Measurements from ENCODE around the gene ANKS1A. TPM values are rescaled to one million over a fixed set of nuclear protein-coding genes. Genes with fewer than 3 reads are reported as not detected.

Gene ANKS1A
- total and polyA plus RNA-seq, 12 donors = 7.1 to 36.3 (median 29.9) TPM

DNA sequence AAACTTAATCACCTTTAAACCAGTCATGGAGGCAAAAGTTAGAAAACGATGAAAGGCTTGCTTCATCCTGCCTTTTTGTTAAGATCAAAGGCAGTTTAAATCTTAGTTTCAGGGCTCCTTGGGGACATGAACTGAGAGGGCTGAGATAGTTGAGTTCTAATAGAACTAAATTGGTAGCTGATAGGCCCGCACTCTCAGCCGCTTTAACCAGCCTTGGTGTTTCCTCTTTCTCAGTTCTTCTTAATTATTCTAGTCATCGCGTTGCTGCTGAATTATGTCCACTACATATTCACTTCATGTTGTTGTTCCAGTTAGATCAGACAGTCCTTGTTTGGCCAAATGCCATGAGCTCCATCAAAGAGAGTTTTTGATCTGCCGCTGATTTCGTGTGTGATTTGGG, 72.5 kb downstream of the ANKS1A start:
- H3K4me3 ChIP-seq = no peak overlapping the region
- WGBS, 2 donors = 74 to 81% methylated on average over 7 of the region's 7 CpGs
- H3K27ac ChIP-seq = peak overlapping the region in 9 of 10 donors; percentile 24 to 73 (median 71)
- no peaks in the 10 kb centered on the region for H3K27me3 ChIP-seq
- H3K9me3 ChIP-seq = peaks cover 0 to 6% (median 0%) of the 10 kb centered on the region in 11 donors
- intact Hi-C loops (cut with DNase I) = loop anchor here in 3 of 10 donors (5.0 to 10.0 kb wide), 2 partner anchors 54 to 67 kb away; no protein-coding TSS in a partner anchor
- ATAC-seq (peak in 1 of 8 donors; percentile 4), DNase-seq (no peak)
- TF ChIP-seq, protein P1, sequence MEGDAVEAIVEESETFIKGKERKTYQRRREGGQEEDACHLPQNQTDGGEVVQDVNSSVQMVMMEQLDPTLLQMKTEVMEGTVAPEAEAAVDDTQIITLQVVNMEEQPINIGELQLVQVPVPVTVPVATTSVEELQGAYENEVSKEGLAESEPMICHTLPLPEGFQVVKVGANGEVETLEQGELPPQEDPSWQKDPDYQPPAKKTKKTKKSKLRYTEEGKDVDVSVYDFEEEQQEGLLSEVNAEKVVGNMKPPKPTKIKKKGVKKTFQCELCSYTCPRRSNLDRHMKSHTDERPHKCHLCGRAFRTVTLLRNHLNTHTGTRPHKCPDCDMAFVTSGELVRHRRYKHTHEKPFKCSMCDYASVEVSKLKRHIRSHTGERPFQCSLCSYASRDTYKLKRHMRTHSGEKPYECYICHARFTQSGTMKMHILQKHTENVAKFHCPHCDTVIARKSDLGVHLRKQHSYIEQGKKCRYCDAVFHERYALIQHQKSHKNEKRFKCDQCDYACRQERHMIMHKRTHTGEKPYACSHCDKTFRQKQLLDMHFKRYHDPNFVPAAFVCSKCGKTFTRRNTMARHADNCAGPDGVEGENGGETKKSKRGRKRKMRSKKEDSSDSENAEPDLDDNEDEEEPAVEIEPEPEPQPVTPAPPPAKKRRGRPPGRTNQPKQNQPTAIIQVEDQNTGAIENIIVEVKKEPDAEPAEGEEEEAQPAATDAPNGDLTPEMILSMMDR (IDR thresholded peaks at IDR 0.05) = no peak
- H3K36me3 ChIP-seq = no peaks in the 10 kb centered on the region
- peaks cover 3 to 92% (median 66%) of the 10 kb centered on the region in 9 donors for H3K4me1 ChIP-seq

GRCh38 chr6:34964564-34964963, 75.5 kb downstream of the ANKS1A start:
- TF ChIP-seq, protein P1 (IDR thresholded peaks at IDR 0.05) = no peak
- H3K4me3 ChIP-seq = no peak overlapping the region
- peaks cover 0 to 68% (median 36%) of the 10 kb centered on the region in 9 donors for H3K4me1 ChIP-seq
- H3K9me3 ChIP-seq = peaks cover 0 to 6% (median 0%) of the 10 kb centered on the region in 11 donors
- peaks cover 0 to 10% (median 0%) of the 10 kb centered on the region in 9 donors for H3K36me3 ChIP-seq
- no peaks in the 10 kb centered on the region for H3K27me3 ChIP-seq
- peak overlapping the region in 9 of 10 donors; percentile 9 to 73 (median 48) for H3K27ac ChIP-seq
- DNase-seq (peak in 1 of 2 donors; percentile 61), ATAC-seq (peak in 7 of 8 donors; percentile 49 to 68 (median 62))
- intact Hi-C loops (cut with DNase I) = loop anchor here in 4 of 10 donors (2.0 to 10.0 kb wide), 3 partner anchors 30 to 70 kb away; no protein-coding TSS in a partner anchor
- WGBS, 2 donors = 33 to 48% methylated on average over 3 of the region's 3 CpGs

GRCh38 chr6:34967461-34967860, 78.4 kb downstream of the ANKS1A start:
- peaks cover 0 to 6% (median 0%) of the 10 kb centered on the region in 11 donors for H3K9me3 ChIP-seq
- H3K27me3 ChIP-seq = no peaks in the 10 kb centered on the region
- ATAC-seq = no peak
- peaks cover 0 to 39% (median 24%) of the 10 kb centered on the region in 9 donors for H3K4me1 ChIP-seq
- H3K27ac ChIP-seq = no peak overlapping the region
- DNase-seq = no peak
- H3K4me3 ChIP-seq = no peak overlapping the region
- TF ChIP-seq, protein P1 (IDR thresholded peaks at IDR 0.05) = no peak
- H3K36me3 ChIP-seq = peaks cover 0 to 39% (median 13%) of the 10 kb centered on the region in 9 donors
- WGBS, 2 donors = 84 to 85% methylated on average over 3 of the region's 3 CpGs
- intact Hi-C loops (cut with DNase I) = loop anchor here in 3 of 10 donors (5.0 to 10.0 kb wide), 2 partner anchors 73 to 80 kb away; partner anchors contain the start of genes ANKS1A (in 1 of the 3) and TAF11 (in 1 of the 3)

- WGBS, 2 donors = 96 to 97% methylated on average over 7 of the region's 7 CpGs
- intact Hi-C loops (cut with DNase I) = loop anchor here in 5 of 10 donors (5.0 to 10.0 kb wide), 3 partner anchors 75 to 775 kb away; partner anchors contain the start of genes ANKS1A (in 1 of the 5) and TAF11 (in 1 of the 5)
- H3K9me3 ChIP-seq = peaks cover 0 to 6% (median 0%) of the 10 kb centered on the region in 11 donors
Observed at GRCh38 chr6:34969662-34970265, 80.7 kb downstream of the ANKS1A start.

More at GRCh38 chr6:34969662-34970265, 80.7 kb downstream of the ANKS1A start:
- ATAC-seq (no peak), DNase-seq (no peak)
- no peak overlapping the region for H3K4me3 ChIP-seq
- H3K4me1 ChIP-seq = peaks cover 0 to 23% (median 12%) of the 10 kb centered on the region in 9 donors
- no peak overlapping the region for H3K27ac ChIP-seq
- H3K36me3 ChIP-seq = peaks cover 0 to 43% (median 13%) of the 10 kb centered on the region in 9 donors
- TF ChIP-seq, protein P1 (IDR thresholded peaks at IDR 0.05) = no peak
- no peaks in the 10 kb centered on the region for H3K27me3 ChIP-seq
